Measurements from ENCODE around the gene PYGB. TPM values are rescaled to one million over a fixed set of nuclear protein-coding genes. Genes with fewer than 3 reads are reported as not detected.
A peak's percentile ranks its signal among the peaks of the same experiment; 100 is the strongest.

The PYGB gene
- total and polyA plus RNA-seq, 2 experiments from 2014 or later: 45.3 to 61.1 TPM

DNA sequence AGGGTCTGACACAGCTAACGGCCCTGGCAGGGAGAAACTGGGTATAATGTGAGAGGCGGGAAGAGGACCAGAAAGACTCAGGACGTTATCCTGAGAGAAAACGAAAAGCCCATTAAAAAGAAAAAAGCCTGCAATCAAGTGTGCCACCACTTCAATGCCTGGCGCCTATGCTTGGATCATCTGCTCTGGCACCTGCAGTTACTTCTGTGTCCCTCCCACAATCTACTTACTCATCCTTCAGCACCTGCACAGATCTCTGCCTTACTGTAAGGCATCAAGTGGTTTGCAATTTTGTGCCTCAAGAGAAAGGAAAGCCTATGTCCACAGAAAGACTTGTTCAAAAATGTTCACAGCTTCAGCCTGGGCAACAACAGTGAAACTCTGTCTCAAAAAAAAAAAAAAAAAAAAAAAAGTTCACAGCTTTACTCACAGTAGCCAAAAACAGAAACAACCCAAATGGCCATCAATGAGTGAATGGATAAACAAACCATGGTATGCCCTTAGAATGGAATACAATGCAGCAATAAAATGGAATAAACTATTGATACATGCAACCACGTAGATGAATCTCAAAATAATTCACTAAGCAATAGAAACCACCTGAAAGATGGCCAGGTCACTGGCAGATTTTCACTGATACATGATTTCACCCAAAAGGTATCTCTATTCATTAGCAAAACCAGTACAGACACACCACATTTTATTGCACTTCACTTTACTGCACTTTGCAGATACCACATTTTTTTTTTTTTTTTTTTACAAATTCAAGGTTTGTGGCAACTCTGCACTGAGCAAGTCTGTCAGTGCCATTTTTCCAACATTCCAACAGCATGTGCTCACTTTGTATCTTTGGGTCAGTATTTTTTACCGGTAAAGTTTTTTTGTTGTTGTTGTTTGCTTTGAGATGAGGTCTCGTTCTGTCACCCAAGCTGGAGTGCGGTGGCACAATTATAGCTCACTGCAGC is 94.1 kb downstream of the PYGB start:
- H3K4me1 ChIP-seq (ENCODE audit: insufficient read depth): peaks cover 39% of the 10 kb centered on the region

DNA sequence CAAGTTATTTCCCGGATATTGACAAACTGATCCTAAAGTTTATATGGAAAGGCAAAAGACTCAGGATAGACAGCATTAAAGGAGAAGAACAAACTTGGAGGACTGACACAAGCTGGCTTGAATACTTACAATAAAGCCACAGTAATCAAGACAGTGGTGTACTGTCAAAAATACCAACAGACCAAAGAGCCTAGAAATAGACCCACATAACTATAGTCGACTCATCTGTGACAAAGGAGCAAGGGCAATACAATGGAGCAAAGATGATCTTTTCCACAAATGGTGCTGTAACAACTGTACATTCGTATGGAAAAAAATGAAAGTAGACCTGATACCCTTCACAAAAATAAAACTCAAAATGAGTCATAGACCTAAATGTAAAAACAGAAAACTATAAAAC is 96.7 kb downstream of the PYGB start:
- Histone ChIP-seq H3K36me3 (replicated peaks; ENCODE audit: insufficient read depth, low read depth) (no peaks in the 10 kb centered on the region), H3K9me3 (ENCODE audit: low read depth) (no peaks in the 10 kb centered on the region), H3K27me3 (no peaks in the 10 kb centered on the region), H3K9me2 (replicated peaks; ENCODE audit: insufficient read depth) (no peaks in the 10 kb centered on the region), H3K4me3 (no peak overlapping the region), H3K79me2 (peaks cover 94% of the 10 kb centered on the region), H3K27ac (no peak overlapping the region), H4K20me1 (ENCODE audit: insufficient read depth, poor library complexity, severe bottlenecking) (no peaks in the 10 kb centered on the region), H3K4me2 (no peak overlapping the region), H2AFZ (no peak overlapping the region), H3K4me1 (ENCODE audit: insufficient read depth) (peaks cover 18% of the 10 kb centered on the region)
- DNase-seq (ENCODE audit: low spot score): no peak
- WGBS (ENCODE audit: low lambda C conversion rate, missing lambda C conversion rate): 96% methylated on average over 3 of the region's 3 CpGs
- TF ChIP-seq, protein P1, sequence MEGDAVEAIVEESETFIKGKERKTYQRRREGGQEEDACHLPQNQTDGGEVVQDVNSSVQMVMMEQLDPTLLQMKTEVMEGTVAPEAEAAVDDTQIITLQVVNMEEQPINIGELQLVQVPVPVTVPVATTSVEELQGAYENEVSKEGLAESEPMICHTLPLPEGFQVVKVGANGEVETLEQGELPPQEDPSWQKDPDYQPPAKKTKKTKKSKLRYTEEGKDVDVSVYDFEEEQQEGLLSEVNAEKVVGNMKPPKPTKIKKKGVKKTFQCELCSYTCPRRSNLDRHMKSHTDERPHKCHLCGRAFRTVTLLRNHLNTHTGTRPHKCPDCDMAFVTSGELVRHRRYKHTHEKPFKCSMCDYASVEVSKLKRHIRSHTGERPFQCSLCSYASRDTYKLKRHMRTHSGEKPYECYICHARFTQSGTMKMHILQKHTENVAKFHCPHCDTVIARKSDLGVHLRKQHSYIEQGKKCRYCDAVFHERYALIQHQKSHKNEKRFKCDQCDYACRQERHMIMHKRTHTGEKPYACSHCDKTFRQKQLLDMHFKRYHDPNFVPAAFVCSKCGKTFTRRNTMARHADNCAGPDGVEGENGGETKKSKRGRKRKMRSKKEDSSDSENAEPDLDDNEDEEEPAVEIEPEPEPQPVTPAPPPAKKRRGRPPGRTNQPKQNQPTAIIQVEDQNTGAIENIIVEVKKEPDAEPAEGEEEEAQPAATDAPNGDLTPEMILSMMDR (IDR thresholded peaks at IDR 0.05; ENCODE audit: poor library complexity): no peak
- no peak for TF ChIP-seq EZH2 (IDR thresholded peaks at IDR 0.05; ENCODE audit: borderline replicate concordance)
- no peak for TF ChIP-seq EZH2phosphoT487 (IDR thresholded peaks at IDR 0.05; ENCODE audit: low read depth, severe bottlenecking, unreplicated experiment)

More for the DNA sequence above, 94.1 kb downstream of the PYGB start:
- H3K36me3 ChIP-seq (replicated peaks; ENCODE audit: insufficient read depth, low read depth): peaks cover 3% of the 10 kb centered on the region
- TF ChIP-seq EZH2 (IDR thresholded peaks at IDR 0.05; ENCODE audit: borderline replicate concordance) (no peak), EZH2phosphoT487 (IDR thresholded peaks at IDR 0.05; ENCODE audit: low read depth, severe bottlenecking, unreplicated experiment) (no peak)
- TF ChIP-seq, protein P1 (IDR thresholded peaks at IDR 0.05; ENCODE audit: poor library complexity): no peak
- H3K79me2 ChIP-seq: peaks cover 92% of the 10 kb centered on the region
- no peaks in the 10 kb centered on the region for H4K20me1 ChIP-seq (ENCODE audit: insufficient read depth, poor library complexity, severe bottlenecking)
- no peaks in the 10 kb centered on the region for H3K27me3 ChIP-seq
- H3K27ac ChIP-seq: peak overlapping the region; percentile 86
- H3K9me2 ChIP-seq (replicated peaks; ENCODE audit: insufficient read depth): no peaks in the 10 kb centered on the region
- H3K4me2 ChIP-seq: peak overlapping the region; percentile 21
- H2AFZ ChIP-seq: no peak overlapping the region
- no peak overlapping the region for H3K4me3 ChIP-seq
- H3K9me3 ChIP-seq (ENCODE audit: low read depth): no peaks in the 10 kb centered on the region
- 81% methylated on average over 9 of the region's 9 CpGs for WGBS (ENCODE audit: low lambda C conversion rate, missing lambda C conversion rate)
- DNase-seq (ENCODE audit: low spot score): no peak

DNA sequence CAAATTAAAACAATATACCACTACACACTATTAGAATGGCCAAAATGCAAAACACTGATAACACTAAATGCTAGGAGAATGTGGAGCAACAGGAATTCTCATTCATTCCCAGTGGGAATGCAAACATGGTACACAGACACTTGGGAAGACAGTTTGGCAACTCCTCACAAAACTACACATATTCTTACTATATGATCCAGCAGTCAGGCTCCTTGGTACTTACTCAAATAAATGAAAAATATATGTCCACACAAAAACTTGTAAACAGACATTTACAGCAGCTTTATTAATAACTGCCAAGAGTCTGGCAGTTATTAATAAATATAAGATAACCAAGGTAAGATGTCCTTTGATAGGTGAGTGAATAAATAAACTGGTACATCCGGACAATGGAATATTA is 97.8 kb downstream of the PYGB start:
- Histone ChIP-seq H3K27me3 (no peaks in the 10 kb centered on the region), H3K9me2 (replicated peaks; ENCODE audit: insufficient read depth) (no peaks in the 10 kb centered on the region), H3K4me3 (no peak overlapping the region), H3K36me3 (replicated peaks; ENCODE audit: insufficient read depth, low read depth) (no peaks in the 10 kb centered on the region), H3K4me2 (no peak overlapping the region), H3K27ac (no peak overlapping the region), H3K79me2 (peaks cover 89% of the 10 kb centered on the region), H2AFZ (no peak overlapping the region), H4K20me1 (ENCODE audit: insufficient read depth, poor library complexity, severe bottlenecking) (no peaks in the 10 kb centered on the region), H3K4me1 (ENCODE audit: insufficient read depth) (peaks cover 8% of the 10 kb centered on the region), H3K9me3 (ENCODE audit: low read depth) (no peaks in the 10 kb centered on the region)
- TF ChIP-seq EZH2 (IDR thresholded peaks at IDR 0.05; ENCODE audit: borderline replicate concordance) (no peak), EZH2phosphoT487 (IDR thresholded peaks at IDR 0.05; ENCODE audit: low read depth, severe bottlenecking, unreplicated experiment) (no peak)
- TF ChIP-seq, protein P1 (IDR thresholded peaks at IDR 0.05; ENCODE audit: poor library complexity): no peak
- WGBS (ENCODE audit: low lambda C conversion rate, missing lambda C conversion rate): 88% methylated on average over 1 of the region's 1 CpG
- DNase-seq (ENCODE audit: low spot score): no peak

Data from hepatocyte (in vitro differentiated cells).